H1 (cell line): ENCODE results near the gene SPIRE2. TPM values are rescaled to one million over a fixed set of nuclear protein-coding genes. Genes with fewer than 3 reads are reported as not detected.

Experiments used
- CTCF ChIA-PET: fragments of 300-600 bp; sonication (Branson Sonifier 250); formaldehyde crosslinking; loops from one replicate; lab custom pipeline; 2021; ENCODE audit not compliant: partially characterized antibody; lab: Charles Lee
- POLR2A ChIA-PET: fragments of 300-600 bp; sonication (Branson Sonifier 250); formaldehyde crosslinking; loops from one replicate; lab custom pipeline; 2021; ENCODE audit warnings: inconsistent platforms; ENCODE audit not compliant: partially characterized antibody; lab: Charles Lee
- DNase-seq, 2 experiments: peaks; one replicate each; pipeline versions ENCODE4 v3.0.0 to v3.0.0-alpha.2; 2010 to 2022; ENCODE audit warnings: low spot score in 2 of 2, low read depth in 1 of 2, mixed read lengths in 1 of 2
- FAIRE-seq: peaks from 2 replicates; lab custom pipeline; 2011; peaks lifted over from hg19 to GRCh38; lab: Jason Lieb, UNC
- H2AFZ ChIP-seq: 2 replicates; pipeline ENCODE4 v1.8.1; 2012; ENCODE audit warnings: low read length, inconsistent platforms
- H2AK5ac ChIP-seq: 2 replicates; pipeline ENCODE4 v1.6.1; 2013; ENCODE audit warnings: low read depth, low read length
- H2BK120ac ChIP-seq: replicated peaks from 2 replicates; pipeline ENCODE3; 2013; ENCODE audit warnings: low read depth, low read length, inconsistent platforms
- H2BK12ac ChIP-seq: 2 replicates; pipeline ENCODE4 v1.6.1; 2013; ENCODE audit warnings: low read depth, low read length
- H2BK15ac ChIP-seq: 2 replicates; pipeline ENCODE4 v1.6.1; 2013; ENCODE audit warnings: low read length
- H2BK20ac ChIP-seq: 2 replicates; pipeline ENCODE4 v1.6.1; 2013; ENCODE audit warnings: low read length
- H2BK5ac ChIP-seq: 2 replicates; pipeline ENCODE4 v1.6.1; 2013; ENCODE audit warnings: low read depth, low read length
- H3K14ac ChIP-seq: 2 replicates; pipeline ENCODE4 v1.6.1; 2013; ENCODE audit warnings: inconsistent platforms; ENCODE audit not compliant: insufficient read length
- H3K18ac ChIP-seq: 2 replicates; pipeline ENCODE4 v1.6.1; 2013; ENCODE audit warnings: low read length; ENCODE audit errors: extremely low read depth
- H3K23ac ChIP-seq: 2 replicates; pipeline ENCODE4 v1.6.1; 2013; ENCODE audit warnings: inconsistent platforms; ENCODE audit not compliant: insufficient read length
- H3K23me2 ChIP-seq: 2 replicates; pipeline ENCODE4 v1.6.1; 2013; ENCODE audit warnings: low read depth, low read length
- H3K27ac ChIP-seq: 2 replicates; pipeline ENCODE4 v1.6.1; 2011; ENCODE audit warnings: low read depth, low read length, inconsistent platforms
- H3K27me3 ChIP-seq, 4 experiments: replicated peaks in 1 of 4; 1 replicate in 1 of 4; 2 replicates in 3 of 4; pipeline versions ENCODE4 v1.6.1 to v1.8.1; 2011 to 2013; ENCODE audit warnings: low read length in 3 of 4, mild to moderate bottlenecking in 3 of 4, inconsistent platforms in 2 of 4, mixed read lengths in 2 of 4, moderate library complexity in 1 of 4; ENCODE audit not compliant: control insufficient read depth in 3 of 4, insufficient read depth in 3 of 4; ENCODE audit errors: extremely low read depth in 1 of 4
- H3K36me3 ChIP-seq, 4 experiments: 2 replicates each; pipeline versions ENCODE4 v1.6.1 to v1.8.1; 2011 to 2013; ENCODE audit warnings: mild to moderate bottlenecking in 4 of 4, low read length in 3 of 4, moderate library complexity in 2 of 4, control low read depth in 1 of 4, inconsistent platforms in 1 of 4; ENCODE audit not compliant: insufficient read depth in 4 of 4, control insufficient read depth in 2 of 4
- H3K4ac ChIP-seq: replicated peaks from 2 replicates; pipeline ENCODE3; 2013; ENCODE audit warnings: low read length, low read depth, mixed read lengths, inconsistent platforms; ENCODE audit not compliant: insufficient read length
- H3K4me1 ChIP-seq, 4 experiments: replicated peaks in 1 of 4; 1 replicate in 1 of 4; 2 replicates in 3 of 4; pipeline versions ENCODE4 v1.6.1 to v1.8.1; 2011 to 2013; ENCODE audit warnings: low read length in 3 of 4, inconsistent platforms in 2 of 4, mixed read lengths in 1 of 4; ENCODE audit not compliant: insufficient read depth in 4 of 4, control insufficient read depth in 3 of 4
- H3K4me2 ChIP-seq, 2 experiments: 2 replicates each; pipeline versions ENCODE4 v1.6.1 to v1.8.1; 2011 to 2013; ENCODE audit warnings: low read depth in 2 of 2, low read length in 2 of 2, control low read depth in 1 of 2, inconsistent platforms in 1 of 2, mild to moderate bottlenecking in 1 of 2; ENCODE audit not compliant: insufficient read depth in 1 of 2
- H3K4me3 ChIP-seq, 4 experiments: fragments of 200-600, 300-600 bp in 1 of 4; sonication (generic), shearing (Covaris generic), sonication (Bioruptor Twin) in 1 of 4; 2 replicates each; pipeline versions ENCODE4 v1.5.1 to v1.8.1; 2011 to 2016; ENCODE audit warnings: low read length in 4 of 4, low read depth in 3 of 4, control low read depth in 2 of 4, inconsistent platforms in 2 of 4, mild to moderate bottlenecking in 2 of 4, mixed read lengths in 1 of 4, moderate library complexity in 1 of 4; ENCODE audit not compliant: insufficient read depth in 2 of 4; ENCODE audit errors: extremely low read depth in 1 of 4
- H3K56ac ChIP-seq: replicated peaks from 2 replicates; pipeline ENCODE3; 2013; ENCODE audit warnings: low read depth, mild to moderate bottlenecking, mixed read lengths, low read length, inconsistent platforms; ENCODE audit not compliant: insufficient read length
- H3K79me1 ChIP-seq: 2 replicates; pipeline ENCODE4 v1.6.1; 2013; ENCODE audit warnings: low read depth, low read length, control low read depth
- H3K79me2 ChIP-seq, 2 experiments: 2 replicates each; pipeline versions ENCODE4 v1.6.1 to v1.8.1; 2012 to 2013; ENCODE audit warnings: low read length in 2 of 2, mild to moderate bottlenecking in 2 of 2, inconsistent platforms in 1 of 2; ENCODE audit not compliant: insufficient read depth in 2 of 2, control insufficient read depth in 1 of 2
- H3K9ac ChIP-seq, 4 experiments: replicated peaks in 1 of 4; 1 replicate in 1 of 4; 2 replicates in 3 of 4; pipeline versions ENCODE4 v1.6.1 to v1.8.1; 2011 to 2013; ENCODE audit warnings: low read depth in 3 of 4, low read length in 3 of 4, control low read depth in 2 of 4, mild to moderate bottlenecking in 2 of 4, moderate library complexity in 2 of 4, inconsistent platforms in 1 of 4; ENCODE audit errors: extremely low read depth in 1 of 4
- H3K9me3 ChIP-seq, 2 experiments: 2 replicates each; pipeline versions ENCODE4 v1.6.1 to v1.8.1; 2012 to 2013; ENCODE audit warnings: mild to moderate bottlenecking in 2 of 2, moderate library complexity in 2 of 2, control low read depth in 1 of 2, inconsistent platforms in 1 of 2, low read depth in 1 of 2, low read length in 1 of 2, mixed read lengths in 1 of 2; ENCODE audit not compliant: insufficient read depth in 2 of 2
- H4K20me1 ChIP-seq, 2 experiments: replicated peaks in 1 of 2; 2 replicates each; pipeline versions ENCODE3 to v1.8.1; 2011 to 2013; ENCODE audit warnings: inconsistent platforms in 2 of 2, low read length in 2 of 2, mild to moderate bottlenecking in 1 of 2; ENCODE audit not compliant: insufficient read depth in 2 of 2, control insufficient read depth in 1 of 2
- H4K5ac ChIP-seq: 2 replicates; pipeline ENCODE4 v1.6.1; 2013; ENCODE audit warnings: low read length, low read depth, mixed read lengths, inconsistent platforms; ENCODE audit not compliant: insufficient read length
- H4K8ac ChIP-seq: 2 replicates; pipeline ENCODE4 v1.8.0; 2013; ENCODE audit warnings: mild to moderate bottlenecking, moderate library complexity, low read length, inconsistent platforms; ENCODE audit not compliant: insufficient read depth; ENCODE audit errors: extremely low read depth
- H4K91ac ChIP-seq: replicated peaks from 2 replicates; pipeline ENCODE3; 2013; ENCODE audit warnings: low read length, mixed read lengths, inconsistent platforms; ENCODE audit not compliant: insufficient read length
- ASH2L ChIP-seq: fragments of 200-600, 300-600 bp; sonication (generic); IDR thresholded peaks from one replicate; pipeline ENCODE4 v1.7.1; 2017; ENCODE audit warnings: low read length
- BCL11A ChIP-seq, 2 experiments: IDR thresholded peaks; one replicate each; pipeline ENCODE4 v1.6.1; 2011; ENCODE audit warnings: low read depth in 2 of 2, low read length in 2 of 2, mild to moderate bottlenecking in 2 of 2
- CEBPB ChIP-seq: IDR thresholded peaks from 2 replicates; pipeline ENCODE4 v1.6.1; 2012; ENCODE audit warnings: low read depth, low read length
- CHD1 ChIP-seq: IDR thresholded peaks from 2 replicates; pipeline ENCODE4 v1.6.1; 2012; ENCODE audit warnings: low read depth, low read length, improper control_type of control experiment
- EGR1 ChIP-seq: IDR thresholded peaks from 2 replicates; pipeline ENCODE4 v1.6.1; 2011; ENCODE audit warnings: low read depth, low read length, borderline replicate concordance
- POLR2A ChIP-seq, 2 experiments: IDR thresholded peaks; 1 replicate in 1 of 2; 2 replicates in 1 of 2; pipeline ENCODE4 v1.6.1; 2011; ENCODE audit warnings: low read depth in 2 of 2, low read length in 2 of 2, mild to moderate bottlenecking in 2 of 2; ENCODE audit errors: control extremely low read depth in 1 of 2
- SIX5 ChIP-seq: IDR thresholded peaks from 2 replicates; pipeline ENCODE4 v1.6.1; 2011; ENCODE audit warnings: mild to moderate bottlenecking, low read depth, low read length
- SRF ChIP-seq: IDR thresholded peaks from 2 replicates; pipeline ENCODE4 v1.6.1; 2011; ENCODE audit warnings: mild to moderate bottlenecking, low read depth, low read length, moderate library complexity
- TBP ChIP-seq: IDR thresholded peaks from 2 replicates; pipeline ENCODE4 v1.6.1; 2011; ENCODE audit warnings: low read depth, low read length, improper control_type of control experiment
- ZNF274 ChIP-seq: IDR thresholded peaks from 2 replicates; pipeline ENCODE4 v1.7.0; 2012; ENCODE audit warnings: low read length, borderline replicate concordance; ENCODE audit errors: extremely low read depth
- WGBS, 2 experiments: shearing (Covaris generic) in 1 of 2; methylation state at CpG; one replicate each; pipeline versions ENCODE4 v1.1.6 to v1.1.7; 2013 to 2015; ENCODE audit warnings: low lambda C conversion rate in 2 of 2, mixed read lengths in 2 of 2, inconsistent platforms in 1 of 2, low coverage in 1 of 2, missing lambda C conversion rate in 1 of 2; ENCODE audit not compliant: insufficient replicate concordance in 2 of 2, insufficient coverage in 1 of 2, insufficient read length in 1 of 2; ENCODE audit errors: extremely low coverage in 1 of 2, missing lambda C conversion rate in 1 of 2; 5-methylcytosine and 5-hydroxymethylcytosine counted together
- polyA plus RNA-seq, 7 experiments: library from polyadenylated mRNA; depleted of rRNA in 3 of 7; stranded (reverse) in 5 of 7; unstranded in 2 of 7; fragments of >200 nt in 5 of 7; fragments of 200-250 nt in 2 of 7; gene quantifications; 1 replicate in 5 of 7; 2 replicates in 1 of 7; 4 replicates in 1 of 7; pipeline versions ENCODE4 v1.2.1 to v1.2.3, GENCODE V29; 2011 to 2013; ENCODE audit warnings: missing spikeins in 2 of 7, mixed read lengths in 2 of 7
- total RNA-seq: library from RNA; stranded (reverse); fragmentation: NEBNext Ultra II Directional; extraction: Animal tissue kit (Norgen Biotek cat#: 25700); gene quantifications from 2 replicates; pipeline ENCODE4 v1.2.1, GENCODE V29; 2021
- TF ChIP-seq, protein P1 (sequence below): IDR thresholded peaks from 2 replicates; pipeline ENCODE4 v1.6.1; 2011; ENCODE audit warnings: low read length, improper control_type of control experiment

SPIRE2 gene
- total and polyA plus RNA-seq, 2 of the 8 experiments (the other 6 are each of a cell fraction or from before 2014, with no cell fraction given) = 7.4 to 15.4 TPM

DNA sequence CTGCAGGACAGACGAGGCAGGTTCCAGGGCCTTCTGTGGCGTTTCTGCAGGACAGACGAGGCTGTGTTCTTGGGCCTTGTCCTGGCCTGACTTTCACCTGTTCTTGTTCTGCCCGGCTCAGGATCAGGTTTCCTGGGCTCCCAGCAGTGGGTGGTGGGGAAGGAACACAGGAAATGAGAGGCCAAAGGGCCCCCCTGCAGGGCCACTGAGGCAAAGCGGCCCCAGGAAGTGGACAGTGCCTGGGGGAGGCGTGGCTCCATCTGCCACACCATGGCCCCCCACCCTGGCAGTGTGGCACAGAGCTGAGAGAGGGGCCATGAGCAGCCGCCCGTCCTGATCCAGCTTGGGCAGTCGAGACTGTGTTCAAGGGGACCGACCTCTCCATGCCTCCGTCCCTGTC lies 20.7 kb downstream of the SPIRE2 start:
- H3K56ac ChIP-seq = no peak overlapping the region
- no peak overlapping the region for H2BK5ac ChIP-seq
- no peak overlapping the region for H3K4me2 ChIP-seq
- H3K23ac ChIP-seq = no peak overlapping the region
- no peak overlapping the region for H3K14ac ChIP-seq
- no peak overlapping the region for H3K27ac ChIP-seq
- H3K4ac ChIP-seq = no peak overlapping the region
- no peak for DNase-seq
- H3K9me3 ChIP-seq = no peaks in the 10 kb centered on the region
- H3K4me3 ChIP-seq = no peak overlapping the region
- WGBS, 2 experiments = 87% methylated on average over 11 of the region's 11 CpGs; no CpG with 5 or more reads in 1 of the 2 experiments
- H3K23me2 ChIP-seq = no peaks in the 10 kb centered on the region
- H2AFZ ChIP-seq = no peak overlapping the region
- POLR2A ChIA-PET = interaction anchor here (1.1 kb wide), 1 partner anchor 22 kb away, joined by 3 read pairs; no protein-coding TSS in a partner anchor
- no peak overlapping the region; the same call in 1 of the 2 replicates for H2BK12ac ChIP-seq
- H3K79me1 ChIP-seq = no peaks in the 10 kb centered on the region
- no peaks in the 10 kb centered on the region for H3K79me2 ChIP-seq
- TF ChIP-seq POLR2A (IDR thresholded peaks at IDR 0.05; ENCODE audit: control extremely low read depth in 1 of 2, low read depth in 2 of 2, low read length in 2 of 2) = no peak
- no peak for TF ChIP-seq TBP
- TF ChIP-seq SIX5 = no peak
- TF ChIP-seq EGR1 = no peak
- TF ChIP-seq CEBPB = no peak
- no peak for TF ChIP-seq BCL11A (IDR thresholded peaks at IDR 0.05; ENCODE audit: low read depth in 2 of 2, low read length in 2 of 2)
- TF ChIP-seq ASH2L = no peak
- TF ChIP-seq ZNF274 = no peak
- no peak for TF ChIP-seq SRF
- TF ChIP-seq, protein P1, sequence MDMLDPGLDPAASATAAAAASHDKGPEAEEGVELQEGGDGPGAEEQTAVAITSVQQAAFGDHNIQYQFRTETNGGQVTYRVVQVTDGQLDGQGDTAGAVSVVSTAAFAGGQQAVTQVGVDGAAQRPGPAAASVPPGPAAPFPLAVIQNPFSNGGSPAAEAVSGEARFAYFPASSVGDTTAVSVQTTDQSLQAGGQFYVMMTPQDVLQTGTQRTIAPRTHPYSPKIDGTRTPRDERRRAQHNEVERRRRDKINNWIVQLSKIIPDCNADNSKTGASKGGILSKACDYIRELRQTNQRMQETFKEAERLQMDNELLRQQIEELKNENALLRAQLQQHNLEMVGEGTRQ = no peak
- TF ChIP-seq CHD1 = no peak
- TF ChIP-seq, all 59 proteins: peak for 0
- Histone ChIP-seq H4K91ac (no peak overlapping the region), H2BK15ac (no peak overlapping the region), H2BK20ac (no peak overlapping the region), H2BK120ac (no peak overlapping the region), H3K18ac (no peak overlapping the region), H2AK5ac (no peak overlapping the region), H4K5ac (no peak overlapping the region), H3K9ac (no peak overlapping the region), H3K4me1 (peaks cover 0 to 13% (median 0%) of the 10 kb centered on the region in 4 experiments; a peak in 1 of 7 replicates), H4K20me1 (peaks cover 0 to 2% of the 10 kb centered on the region in 2 experiments), H3K27me3 (no peaks in the 10 kb centered on the region), H3K36me3 (no peaks in the 10 kb centered on the region), H4K8ac (no peak overlapping the region)
- no peak for FAIRE-seq
- CTCF ChIA-PET = interaction anchor here (1.3 kb wide), 1 partner anchor 15 kb away, joined by 3 read pairs; no protein-coding TSS in a partner anchor
